ENCODE results near the gene ABHD14A.

ABHD14A gene

DNA sequence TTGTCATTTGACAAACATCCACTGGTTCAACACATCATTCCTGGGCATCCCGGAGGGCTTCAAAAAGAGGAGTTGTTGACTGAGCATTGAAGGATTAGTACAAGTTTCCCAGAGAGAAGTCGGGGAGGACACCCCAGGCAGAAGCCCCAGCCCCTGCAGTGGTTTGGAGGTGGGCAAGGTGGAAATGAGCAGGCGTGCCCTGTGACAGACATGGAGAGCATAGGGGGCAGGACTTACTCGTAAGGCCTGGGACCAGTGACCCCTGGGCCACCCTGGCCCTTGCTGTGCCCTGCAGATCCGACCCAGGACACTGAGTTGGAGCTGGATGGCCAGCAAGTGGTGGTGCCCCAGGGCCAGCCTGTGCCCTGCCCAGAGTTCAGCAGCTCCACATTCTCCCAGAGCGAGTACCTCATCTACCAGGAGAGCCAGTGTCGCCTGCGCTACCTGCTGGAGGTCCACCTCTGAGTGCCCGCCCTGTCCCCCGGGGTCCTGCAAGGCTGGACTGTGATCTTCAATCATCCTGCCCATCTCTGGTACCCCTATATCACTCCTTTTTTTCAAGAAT, 26.8 kb upstream of the ABHD14A start:
- no peak for TF ChIP-seq EZH2phosphoT487 (IDR thresholded peaks at IDR 0.05; ENCODE audit: low read length)
- Histone ChIP-seq H3F3A (ENCODE audit: insufficient read depth, low read length) (no peaks in the 10 kb centered on the region), H3K9me3 (replicated peaks; ENCODE audit: insufficient read depth, low read length) (no peaks in the 10 kb centered on the region), H3K4me1 (ENCODE audit: low read length) (0 out of 2 replicates have a peak, but pooled peaks cover 3% of the 10 kb centered on the region), H3K4me2 (ENCODE audit: low read depth, low read length) (no peak overlapping the region), H3K36me3 (replicated peaks; ENCODE audit: insufficient read depth, low read length) (no peaks in the 10 kb centered on the region), H3K27ac (ENCODE audit: low read length) (no peak overlapping the region), H3K4me3 (ENCODE audit: low read length) (no peak overlapping the region), H3K79me2 (ENCODE audit: low read length) (no peaks in the 10 kb centered on the region), H4K20me1 (ENCODE audit: insufficient read depth, low read length) (no peaks in the 10 kb centered on the region), H3K27me3 (replicated peaks; ENCODE audit: insufficient read depth, low read length) (no peaks in the 10 kb centered on the region), H2AFZ (ENCODE audit: low read length) (no peak overlapping the region), H3K9ac (ENCODE audit: low read length) (no peak overlapping the region), H3K9me2 (replicated peaks; ENCODE audit: insufficient read depth, low read length) (no peaks in the 10 kb centered on the region)
- DNase-seq, result no peak

GRCh38 chr3:51949121-51949520, 25.7 kb upstream of the ABHD14A start:
- H3K9ac ChIP-seq (ENCODE audit: low read length), result no peak overlapping the region
- no peak for DNase-seq
- TF ChIP-seq CTCF (IDR thresholded peaks at IDR 0.05; ENCODE audit: low read length) (no peak), EZH2phosphoT487 (IDR thresholded peaks at IDR 0.05; ENCODE audit: low read length) (no peak), EZH2 (optimal IDR thresholded peaks at IDR 0.05; ENCODE audit: low read depth, low read length) (no peak)
- no peaks in the 10 kb centered on the region for H3K36me3 ChIP-seq (replicated peaks; ENCODE audit: insufficient read depth, low read length)
- H2AFZ ChIP-seq (ENCODE audit: low read length), result no peak overlapping the region
- H3K27ac ChIP-seq (ENCODE audit: low read length), result no peak overlapping the region
- no peaks in the 10 kb centered on the region for H3F3A ChIP-seq (ENCODE audit: insufficient read depth, low read length)
- H3K79me2 ChIP-seq (ENCODE audit: low read length), result no peaks in the 10 kb centered on the region
- no peaks in the 10 kb centered on the region for H4K20me1 ChIP-seq (ENCODE audit: insufficient read depth, low read length)
- H3K4me3 ChIP-seq (ENCODE audit: low read length), result no peak overlapping the region
- no peak overlapping the region for H3K4me2 ChIP-seq (ENCODE audit: low read depth, low read length)
- 0 out of 2 replicates have a peak, but pooled peaks cover 4% of the 10 kb centered on the region for H3K27me3 ChIP-seq (replicated peaks; ENCODE audit: insufficient read depth, low read length)
- no peaks in the 10 kb centered on the region for H3K9me2 ChIP-seq (replicated peaks; ENCODE audit: insufficient read depth, low read length)
- no peaks in the 10 kb centered on the region for H3K9me3 ChIP-seq (replicated peaks; ENCODE audit: insufficient read depth, low read length)
- no peaks in the 10 kb centered on the region for H3K4me1 ChIP-seq (ENCODE audit: low read length)

- no peak for TF ChIP-seq CTCF (IDR thresholded peaks at IDR 0.05; ENCODE audit: low read length)
- TF ChIP-seq EZH2phosphoT487 (IDR thresholded peaks at IDR 0.05; ENCODE audit: low read length), result no peak
- no peak for TF ChIP-seq EZH2 (optimal IDR thresholded peaks at IDR 0.05; ENCODE audit: low read depth, low read length)
- H3K9ac ChIP-seq (ENCODE audit: low read length), result no peak overlapping the region
Observed at GRCh38 chr3:51950899-51951298, 24.0 kb upstream of the ABHD14A start.

GRCh38 chr3:51953445-51953844, 21.4 kb upstream of the ABHD14A start:
- Histone ChIP-seq H3F3A (ENCODE audit: insufficient read depth, low read length) (no peaks in the 10 kb centered on the region), H3K4me1 (ENCODE audit: low read length) (no peaks in the 10 kb centered on the region), H3K27me3 (replicated peaks; ENCODE audit: insufficient read depth, low read length) (peaks cover 12% of the 10 kb centered on the region; the same call in 1 of the 2 replicates), H4K20me1 (ENCODE audit: insufficient read depth, low read length) (no peaks in the 10 kb centered on the region), H3K9ac (ENCODE audit: low read length) (no peak overlapping the region), H3K79me2 (ENCODE audit: low read length) (no peaks in the 10 kb centered on the region), H3K36me3 (replicated peaks; ENCODE audit: insufficient read depth, low read length) (no peaks in the 10 kb centered on the region), H3K9me3 (replicated peaks; ENCODE audit: insufficient read depth, low read length) (no peaks in the 10 kb centered on the region), H3K27ac (ENCODE audit: low read length) (no peak overlapping the region), H2AFZ (ENCODE audit: low read length) (no peak overlapping the region), H3K4me3 (ENCODE audit: low read length) (no peak overlapping the region), H3K9me2 (replicated peaks; ENCODE audit: insufficient read depth, low read length) (no peaks in the 10 kb centered on the region), H3K4me2 (ENCODE audit: low read depth, low read length) (no peak overlapping the region)
- DNase-seq, result no peak
- no peak for TF ChIP-seq EZH2phosphoT487 (IDR thresholded peaks at IDR 0.05; ENCODE audit: low read length)
- no peak for TF ChIP-seq CTCF (IDR thresholded peaks at IDR 0.05; ENCODE audit: low read length)
- no peak for TF ChIP-seq EZH2 (optimal IDR thresholded peaks at IDR 0.05; ENCODE audit: low read depth, low read length)

More at GRCh38 chr3:51950899-51951298, 24.0 kb upstream of the ABHD14A start:
- peaks cover 12% of the 10 kb centered on the region; the same call in 1 of the 2 replicates for H3K27me3 ChIP-seq (replicated peaks; ENCODE audit: insufficient read depth, low read length)
- H2AFZ ChIP-seq (ENCODE audit: low read length), result no peak overlapping the region
- no peaks in the 10 kb centered on the region for H3F3A ChIP-seq (ENCODE audit: insufficient read depth, low read length)
- no peak overlapping the region for H3K4me2 ChIP-seq (ENCODE audit: low read depth, low read length)
- H3K9me2 ChIP-seq (replicated peaks; ENCODE audit: insufficient read depth, low read length), result no peaks in the 10 kb centered on the region
- no peaks in the 10 kb centered on the region for H3K79me2 ChIP-seq (ENCODE audit: low read length)
- H3K4me1 ChIP-seq (ENCODE audit: low read length), result no peaks in the 10 kb centered on the region
- no peaks in the 10 kb centered on the region for H4K20me1 ChIP-seq (ENCODE audit: insufficient read depth, low read length)
- no peak overlapping the region for H3K4me3 ChIP-seq (ENCODE audit: low read length)
- H3K9me3 ChIP-seq (replicated peaks; ENCODE audit: insufficient read depth, low read length), result no peaks in the 10 kb centered on the region
- no peaks in the 10 kb centered on the region for H3K36me3 ChIP-seq (replicated peaks; ENCODE audit: insufficient read depth, low read length)
- no peak overlapping the region for H3K27ac ChIP-seq (ENCODE audit: low read length)
- DNase-seq, result no peak

All from MM.1S (cell line).